Lower leg skin (tissue), 3 donors: ENCODE data around the gene MAGEL2.

Experiments
- POLR2A ChIP-seq, 2 donors: fragments of 450-650 bp; IDR thresholded peaks; one replicate each; pipeline ENCODE4 v1.6.1; 2016 to 2017; ENCODE audit warnings: antibody characterized with exemption in 2 of 2, mild to moderate bottlenecking in 1 of 2, moderate library complexity in 1 of 2
- TF ChIP-seq, protein P1 (sequence below), 3 donors: fragments of 450-650 bp; IDR thresholded peaks; one replicate each; pipeline ENCODE4 v1.5.1; 2016; ENCODE audit warnings: antibody characterized with exemption in 3 of 3, mild to moderate bottlenecking in 3 of 3, moderate library complexity in 2 of 3

GRCh38 chr15:23670970-23671369 lies 23.3 kb upstream of the MAGEL2 start:
- TF ChIP-seq, protein P1, sequence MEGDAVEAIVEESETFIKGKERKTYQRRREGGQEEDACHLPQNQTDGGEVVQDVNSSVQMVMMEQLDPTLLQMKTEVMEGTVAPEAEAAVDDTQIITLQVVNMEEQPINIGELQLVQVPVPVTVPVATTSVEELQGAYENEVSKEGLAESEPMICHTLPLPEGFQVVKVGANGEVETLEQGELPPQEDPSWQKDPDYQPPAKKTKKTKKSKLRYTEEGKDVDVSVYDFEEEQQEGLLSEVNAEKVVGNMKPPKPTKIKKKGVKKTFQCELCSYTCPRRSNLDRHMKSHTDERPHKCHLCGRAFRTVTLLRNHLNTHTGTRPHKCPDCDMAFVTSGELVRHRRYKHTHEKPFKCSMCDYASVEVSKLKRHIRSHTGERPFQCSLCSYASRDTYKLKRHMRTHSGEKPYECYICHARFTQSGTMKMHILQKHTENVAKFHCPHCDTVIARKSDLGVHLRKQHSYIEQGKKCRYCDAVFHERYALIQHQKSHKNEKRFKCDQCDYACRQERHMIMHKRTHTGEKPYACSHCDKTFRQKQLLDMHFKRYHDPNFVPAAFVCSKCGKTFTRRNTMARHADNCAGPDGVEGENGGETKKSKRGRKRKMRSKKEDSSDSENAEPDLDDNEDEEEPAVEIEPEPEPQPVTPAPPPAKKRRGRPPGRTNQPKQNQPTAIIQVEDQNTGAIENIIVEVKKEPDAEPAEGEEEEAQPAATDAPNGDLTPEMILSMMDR (IDR thresholded peaks at IDR 0.05), result no peak
- TF ChIP-seq POLR2A (IDR thresholded peaks at IDR 0.05), result no peak
